ENCODE results near the gene GPATCH8. TPM values are rescaled to one million over a fixed set of nuclear protein-coding genes. Genes with fewer than 3 reads are reported as not detected.

The GPATCH8 gene
- total RNA-seq, 2 experiments from 2014 or later = 31.5 to 31.7 TPM

- CTCF ChIA-PET = no interaction called here
- H3K4me1 Mint-ChIP-seq (ENCODE audit: low read depth) = peaks cover 19% of the 10 kb centered on the region
- H3K36me3 Mint-ChIP-seq (ENCODE audit: low read depth) = peaks cover 12% of the 10 kb centered on the region
- H3K4me3 Mint-ChIP-seq = no peak overlapping the region
- H3K27me3 Mint-ChIP-seq (ENCODE audit: low read depth) = no peaks in the 10 kb centered on the region
- no peak overlapping the region for H3K27ac Mint-ChIP-seq
- intact Hi-C loops (cut with micrococcal nuclease) = loop anchor here (5.0 kb wide), 1 partner anchor 66 kb away; the partner anchor contains the start of gene GPATCH8
- no peak for DNase-seq
- no peaks in the 10 kb centered on the region for H3K9me3 Mint-ChIP-seq
Measured at GRCh38 chr17:44436336-44436735, 66.9 kb downstream of the GPATCH8 start.

- Mint-ChIP-seq H3K4me1 (ENCODE audit: low read depth) (no peaks in the 10 kb centered on the region), H3K9me3 (no peaks in the 10 kb centered on the region), H3K27ac (no peak overlapping the region), H3K27me3 (ENCODE audit: low read depth) (no peaks in the 10 kb centered on the region), H3K36me3 (ENCODE audit: low read depth) (peaks cover 18% of the 10 kb centered on the region), H3K4me3 (no peak overlapping the region)
- no peak for DNase-seq
- CTCF ChIA-PET = no interaction called here
- intact Hi-C loops (cut with micrococcal nuclease) = no loop called here
Measured at GRCh38 chr17:44432254-44433157, 70.7 kb downstream of the GPATCH8 start.

- H3K4me1 Mint-ChIP-seq (ENCODE audit: low read depth) = peaks cover 7% of the 10 kb centered on the region
- intact Hi-C loops (cut with micrococcal nuclease) = no loop called here
- H3K27ac Mint-ChIP-seq = no peak overlapping the region
- CTCF ChIA-PET = interaction anchor here (0.5 kb wide), 1 partner anchor 626 kb away, joined by 3 read pairs; no protein-coding TSS in a partner anchor
- H3K27me3 Mint-ChIP-seq (ENCODE audit: low read depth) = no peaks in the 10 kb centered on the region
- no peak overlapping the region for H3K4me3 Mint-ChIP-seq
- no peaks in the 10 kb centered on the region for H3K9me3 Mint-ChIP-seq
- no peak for DNase-seq
- peaks cover 21% of the 10 kb centered on the region for H3K36me3 Mint-ChIP-seq (ENCODE audit: low read depth)
Measured at GRCh38 chr17:44424828-44425461, 78.3 kb downstream of the GPATCH8 start.

- Mint-ChIP-seq H3K9me3 (no peaks in the 10 kb centered on the region), H3K4me3 (no peak overlapping the region), H3K36me3 (ENCODE audit: low read depth) (peaks cover 8% of the 10 kb centered on the region), H3K27ac (peak overlapping the region; percentile 27), H3K4me1 (ENCODE audit: low read depth) (peaks cover 11% of the 10 kb centered on the region), H3K27me3 (ENCODE audit: low read depth) (no peaks in the 10 kb centered on the region)
- DNase-seq = peak; percentile 47
- intact Hi-C loops (cut with micrococcal nuclease) = no loop called here
- CTCF ChIA-PET = no interaction called here
Measured at GRCh38 chr17:44417553-44417952, 85.7 kb downstream of the GPATCH8 start.

- DNase-seq = no peak
- Mint-ChIP-seq H3K9me3 (no peaks in the 10 kb centered on the region), H3K27me3 (ENCODE audit: low read depth) (no peaks in the 10 kb centered on the region), H3K27ac (no peak overlapping the region), H3K36me3 (ENCODE audit: low read depth) (peaks cover 8% of the 10 kb centered on the region), H3K4me3 (no peak overlapping the region), H3K4me1 (ENCODE audit: low read depth) (peaks cover 11% of the 10 kb centered on the region)
- CTCF ChIA-PET = no interaction called here
- intact Hi-C loops (cut with micrococcal nuclease) = no loop called here
Measured at GRCh38 chr17:44416558-44417289, 86.5 kb downstream of the GPATCH8 start.

GRCh38 chr17:44414394-44415155 is 88.6 kb downstream of the GPATCH8 start:
- Mint-ChIP-seq H3K4me3 (no peak overlapping the region), H3K4me1 (ENCODE audit: low read depth) (peaks cover 11% of the 10 kb centered on the region), H3K27me3 (ENCODE audit: low read depth) (no peaks in the 10 kb centered on the region), H3K36me3 (ENCODE audit: low read depth) (peaks cover 7% of the 10 kb centered on the region), H3K27ac (no peak overlapping the region), H3K9me3 (no peaks in the 10 kb centered on the region)
- intact Hi-C loops (cut with micrococcal nuclease) = no loop called here
- DNase-seq = no peak
- CTCF ChIA-PET = interaction anchor here (0.6 kb wide), 1 partner anchor 438 kb away, joined by 3 read pairs; no protein-coding TSS in a partner anchor

GRCh38 chr17:44409309-44410028 is 93.7 kb downstream of the GPATCH8 start:
- Mint-ChIP-seq H3K27ac (no peak overlapping the region), H3K9me3 (no peaks in the 10 kb centered on the region), H3K4me3 (no peak overlapping the region), H3K27me3 (ENCODE audit: low read depth) (no peaks in the 10 kb centered on the region), H3K36me3 (ENCODE audit: low read depth) (peaks cover 1% of the 10 kb centered on the region), H3K4me1 (ENCODE audit: low read depth) (no peaks in the 10 kb centered on the region)
- DNase-seq = no peak
- CTCF ChIA-PET = no interaction called here
- intact Hi-C loops (cut with micrococcal nuclease) = no loop called here

GRCh38 chr17:44408786-44409185 is 94.4 kb downstream of the GPATCH8 start:
- Mint-ChIP-seq H3K9me3 (no peaks in the 10 kb centered on the region), H3K36me3 (ENCODE audit: low read depth) (peaks cover 1% of the 10 kb centered on the region), H3K4me1 (ENCODE audit: low read depth) (no peaks in the 10 kb centered on the region), H3K27ac (no peak overlapping the region), H3K4me3 (no peak overlapping the region), H3K27me3 (ENCODE audit: low read depth) (no peaks in the 10 kb centered on the region)
- CTCF ChIA-PET = no interaction called here
- DNase-seq = no peak
- intact Hi-C loops (cut with micrococcal nuclease) = no loop called here

GRCh38 chr17:44402564-44403172 is 100.5 kb downstream of the GPATCH8 start:
- CTCF ChIA-PET = interaction anchor here (1.1 kb wide), 1 partner anchor 81 kb away, joined by 3 read pairs; no protein-coding TSS in a partner anchor
- peaks cover 27% of the 10 kb centered on the region for H3K36me3 Mint-ChIP-seq (ENCODE audit: low read depth)
- no peaks in the 10 kb centered on the region for H3K4me1 Mint-ChIP-seq (ENCODE audit: low read depth)
- no peak for DNase-seq
- peak overlapping the region; percentile 46 for H3K27ac Mint-ChIP-seq
- no peaks in the 10 kb centered on the region for H3K27me3 Mint-ChIP-seq (ENCODE audit: low read depth)
- no peak overlapping the region for H3K4me3 Mint-ChIP-seq
- no peaks in the 10 kb centered on the region for H3K9me3 Mint-ChIP-seq
- intact Hi-C loops (cut with micrococcal nuclease) = no loop called here

- intact Hi-C loops (cut with micrococcal nuclease) = loop anchor here (1.0 kb wide), 1 partner anchor 123 kb away; no protein-coding TSS in a partner anchor
- Mint-ChIP-seq H3K9me3 (no peaks in the 10 kb centered on the region), H3K36me3 (ENCODE audit: low read depth) (peaks cover 29% of the 10 kb centered on the region), H3K27ac (no peak overlapping the region), H3K4me3 (no peak overlapping the region), H3K4me1 (ENCODE audit: low read depth) (peaks cover 2% of the 10 kb centered on the region), H3K27me3 (ENCODE audit: low read depth) (no peaks in the 10 kb centered on the region)
- CTCF ChIA-PET = interaction anchor here (0.6 kb wide), 1 partner anchor 352 kb away, joined by 3 read pairs; no protein-coding TSS in a partner anchor
- DNase-seq = peak; percentile 27
Measured at GRCh38 chr17:44400226-44400847, 102.9 kb downstream of the GPATCH8 start.

All from activated naive CD4-positive, alpha-beta T cell treated with anti-CD3 and anti-CD28 coated beads for 36 hours (primary cell).